Testis (tissue), 2 donors: ENCODE results near the gene PCDHGC4.

ENCODE experiments used
- POLR2A ChIP-seq: fragments of 450-650 bp; IDR thresholded peaks from one replicate; pipeline ENCODE4 v1.6.1; 2017; ENCODE audit warnings: antibody characterized with exemption, mild to moderate bottlenecking, moderate library complexity
- TF ChIP-seq, protein P1 (sequence below), 3 experiments: fragments of 450-650 bp in 2 of 3; fragments of 200-600 bp in 1 of 3; sonication (generic) in 1 of 3; IDR thresholded peaks; one replicate each; pipeline ENCODE4 v1.5.1; 2016 to 2019; ENCODE audit warnings: antibody characterized with exemption in 3 of 3, mild to moderate bottlenecking in 2 of 3, moderate library complexity in 1 of 3

DNA sequence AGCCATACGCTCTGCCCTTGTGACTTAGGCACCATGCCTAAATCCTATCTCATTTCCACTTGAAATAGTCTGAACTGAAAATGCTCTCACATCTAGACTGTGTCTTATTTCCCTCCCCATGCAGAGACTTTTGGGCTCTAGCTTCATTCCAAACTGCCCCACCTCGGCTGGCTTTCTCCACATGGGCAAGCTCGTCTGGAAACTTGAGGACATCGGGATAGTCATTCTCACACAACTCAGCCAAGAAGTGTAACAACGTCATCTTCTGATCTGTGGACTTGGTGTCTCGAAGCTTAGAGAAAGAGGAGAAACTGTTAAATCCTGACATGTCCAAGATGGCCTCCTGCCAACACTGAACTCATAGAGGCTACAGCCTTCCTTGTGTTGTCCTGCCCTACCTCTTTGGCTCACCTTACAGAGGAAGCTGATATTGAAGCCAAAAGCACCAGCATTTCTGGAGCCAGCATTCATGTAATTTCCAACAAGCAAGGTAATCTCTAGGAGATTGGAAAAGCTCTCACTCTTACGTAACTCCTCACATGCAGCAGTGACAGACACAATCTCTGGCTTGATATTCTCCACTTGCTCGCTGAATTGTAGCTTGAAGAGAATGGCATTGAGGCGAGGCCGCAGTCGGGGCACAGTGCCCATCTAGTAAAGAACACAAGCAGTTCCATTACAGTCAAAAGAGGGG, 43.6 kb downstream of the PCDHGC4 start:
- no peak for TF ChIP-seq POLR2A
- TF ChIP-seq, protein P1, sequence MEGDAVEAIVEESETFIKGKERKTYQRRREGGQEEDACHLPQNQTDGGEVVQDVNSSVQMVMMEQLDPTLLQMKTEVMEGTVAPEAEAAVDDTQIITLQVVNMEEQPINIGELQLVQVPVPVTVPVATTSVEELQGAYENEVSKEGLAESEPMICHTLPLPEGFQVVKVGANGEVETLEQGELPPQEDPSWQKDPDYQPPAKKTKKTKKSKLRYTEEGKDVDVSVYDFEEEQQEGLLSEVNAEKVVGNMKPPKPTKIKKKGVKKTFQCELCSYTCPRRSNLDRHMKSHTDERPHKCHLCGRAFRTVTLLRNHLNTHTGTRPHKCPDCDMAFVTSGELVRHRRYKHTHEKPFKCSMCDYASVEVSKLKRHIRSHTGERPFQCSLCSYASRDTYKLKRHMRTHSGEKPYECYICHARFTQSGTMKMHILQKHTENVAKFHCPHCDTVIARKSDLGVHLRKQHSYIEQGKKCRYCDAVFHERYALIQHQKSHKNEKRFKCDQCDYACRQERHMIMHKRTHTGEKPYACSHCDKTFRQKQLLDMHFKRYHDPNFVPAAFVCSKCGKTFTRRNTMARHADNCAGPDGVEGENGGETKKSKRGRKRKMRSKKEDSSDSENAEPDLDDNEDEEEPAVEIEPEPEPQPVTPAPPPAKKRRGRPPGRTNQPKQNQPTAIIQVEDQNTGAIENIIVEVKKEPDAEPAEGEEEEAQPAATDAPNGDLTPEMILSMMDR (IDR thresholded peaks at IDR 0.05): no peak
